IPS-NIHi11 (cell line): ENCODE data around the gene IER3.

ENCODE experiments used
- DNase-seq: peaks from one replicate; pipeline ENCODE4 v3.0.0; 2012; ENCODE audit warnings: mixed read lengths, low spot score

The IER3 gene

DNA sequence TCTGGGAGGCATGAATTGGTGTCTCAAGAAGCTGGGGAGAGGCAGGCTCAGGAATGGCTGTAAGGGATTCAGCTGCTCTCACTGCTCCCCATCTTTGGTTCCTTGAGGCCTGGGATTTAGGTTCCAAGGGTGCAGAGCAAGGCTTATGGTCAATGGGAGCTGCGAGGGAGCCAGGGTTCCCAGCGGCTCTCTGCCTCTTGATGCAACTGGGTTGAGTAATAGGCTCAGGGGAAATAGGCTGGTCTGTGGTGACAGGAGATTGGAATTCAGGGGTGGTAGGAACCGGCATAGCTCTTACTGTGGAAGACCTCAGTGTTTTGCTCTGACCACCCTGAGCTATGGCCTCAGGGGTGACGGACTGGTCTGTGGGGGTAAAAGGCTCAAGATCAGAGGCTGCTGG is 40.5 kb downstream of the IER3 start:
- DNase-seq = no peak

DNA sequence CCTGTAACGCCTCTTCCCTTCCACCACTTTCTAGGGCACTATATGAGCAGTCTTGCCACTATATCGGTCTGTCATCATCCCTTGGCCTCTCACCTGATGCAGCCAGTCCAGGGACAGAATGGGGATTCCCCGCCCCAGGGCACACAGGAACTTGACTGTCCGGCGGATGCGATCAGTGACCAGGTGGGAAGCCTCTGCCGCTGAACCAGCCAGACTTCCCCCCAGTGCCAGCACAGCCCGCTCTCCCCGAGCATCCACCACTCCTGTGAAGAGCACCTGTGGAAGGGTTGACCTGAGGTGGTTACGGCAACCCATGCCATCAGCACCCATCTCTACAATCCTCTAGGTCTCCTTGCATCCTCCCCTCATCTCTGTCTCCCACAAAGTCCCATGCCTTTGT is 41.3 kb downstream of the IER3 start:
- DNase-seq = no peak

DNA sequence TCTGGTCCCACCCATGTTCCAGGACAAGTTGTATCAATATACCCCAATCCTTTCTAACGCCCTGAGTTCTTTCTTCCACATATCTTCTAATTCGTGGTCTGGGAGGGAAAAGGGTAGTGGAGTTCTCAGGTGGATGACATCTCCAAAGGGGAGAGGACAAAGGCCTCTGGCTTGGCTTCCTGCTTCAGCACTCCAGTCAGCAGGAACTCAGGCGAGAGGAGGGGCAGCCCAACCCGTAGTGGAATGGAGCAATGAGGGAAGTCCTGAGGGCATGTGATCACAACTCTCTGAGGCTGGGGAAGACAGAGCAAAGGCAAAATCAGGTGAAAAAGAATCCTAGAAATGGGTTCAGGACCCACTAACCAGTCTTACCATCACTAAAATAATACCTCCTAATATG is 44.0 kb downstream of the IER3 start:
- no peak for DNase-seq

DNA sequence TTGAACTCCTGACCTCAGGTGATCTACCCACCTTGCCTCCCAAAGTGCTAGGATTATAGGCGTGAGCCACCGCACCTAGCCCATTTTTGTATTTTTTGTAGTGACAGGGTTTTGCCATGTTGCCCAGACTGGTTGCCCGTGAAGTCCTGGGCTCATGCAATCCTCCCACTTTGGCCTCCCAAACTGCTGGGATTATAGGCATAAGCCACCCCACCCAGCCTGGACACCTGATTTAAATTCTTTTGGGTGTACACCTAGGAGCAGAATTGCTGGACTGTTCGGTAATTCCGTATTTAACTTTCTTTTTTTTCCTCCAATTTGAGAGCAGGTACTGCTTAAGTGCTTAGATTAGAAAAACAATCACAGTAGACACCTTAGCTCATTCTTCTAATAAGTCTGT is 47.9 kb downstream of the IER3 start:
- no peak for DNase-seq
